ENCODE results near the gene KHDC4. TPM values are rescaled to one million over a fixed set of nuclear protein-coding genes. Genes with fewer than 3 reads are reported as not detected.
"Not testable (repeated sequence)": the region's sequence is repeated elsewhere in the genome, so short reads cannot be mapped to it uniquely, and the experiment has no call there.

KHDC4 gene
- total and polyA plus RNA-seq, 12 donors: 14.3 to 33.8 (median 22.0) TPM

DNA sequence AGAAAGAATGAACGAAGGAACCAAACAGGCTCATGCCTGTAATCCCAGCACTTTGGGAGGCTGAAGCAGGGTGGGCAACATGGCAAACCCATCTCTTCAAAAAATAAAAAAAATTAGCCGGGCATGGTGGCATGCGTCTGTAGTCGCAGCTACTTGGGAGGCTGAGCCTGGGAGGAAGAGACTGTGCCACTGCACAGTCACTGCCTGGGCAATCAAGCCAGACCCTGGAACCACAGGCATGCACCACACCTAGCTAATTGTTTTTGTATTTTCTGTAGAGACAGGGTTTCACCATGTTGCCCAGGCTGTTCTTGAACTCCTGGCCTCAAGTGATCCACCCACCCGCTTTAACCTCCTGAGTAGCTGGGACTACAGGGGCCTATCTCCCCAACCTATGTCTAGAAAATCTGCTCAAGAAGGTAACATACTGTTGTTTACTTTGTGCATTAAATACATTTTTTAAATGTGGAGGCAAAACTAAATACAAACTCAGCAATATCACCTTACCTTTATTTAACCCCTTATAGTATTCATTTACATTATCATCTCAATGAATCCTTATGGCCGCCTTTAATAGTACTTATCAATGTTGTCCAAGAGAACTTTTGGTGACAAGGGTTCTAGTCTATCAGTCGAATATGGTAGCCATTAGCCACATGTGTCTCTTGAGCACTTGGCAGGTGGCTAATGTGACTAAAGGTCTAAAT lies 2.7 kb downstream of the KHDC4 start:
- 64 to 68% methylated on average over 7 of the region's 7 CpGs for WGBS, 2 donors
- peak overlapping the region in 6 of 10 donors; percentile 4 to 28 (median 22) for H3K4me3 ChIP-seq
- H3K9me3 ChIP-seq: no peaks in the 10 kb centered on the region
- TF ChIP-seq, protein P1, sequence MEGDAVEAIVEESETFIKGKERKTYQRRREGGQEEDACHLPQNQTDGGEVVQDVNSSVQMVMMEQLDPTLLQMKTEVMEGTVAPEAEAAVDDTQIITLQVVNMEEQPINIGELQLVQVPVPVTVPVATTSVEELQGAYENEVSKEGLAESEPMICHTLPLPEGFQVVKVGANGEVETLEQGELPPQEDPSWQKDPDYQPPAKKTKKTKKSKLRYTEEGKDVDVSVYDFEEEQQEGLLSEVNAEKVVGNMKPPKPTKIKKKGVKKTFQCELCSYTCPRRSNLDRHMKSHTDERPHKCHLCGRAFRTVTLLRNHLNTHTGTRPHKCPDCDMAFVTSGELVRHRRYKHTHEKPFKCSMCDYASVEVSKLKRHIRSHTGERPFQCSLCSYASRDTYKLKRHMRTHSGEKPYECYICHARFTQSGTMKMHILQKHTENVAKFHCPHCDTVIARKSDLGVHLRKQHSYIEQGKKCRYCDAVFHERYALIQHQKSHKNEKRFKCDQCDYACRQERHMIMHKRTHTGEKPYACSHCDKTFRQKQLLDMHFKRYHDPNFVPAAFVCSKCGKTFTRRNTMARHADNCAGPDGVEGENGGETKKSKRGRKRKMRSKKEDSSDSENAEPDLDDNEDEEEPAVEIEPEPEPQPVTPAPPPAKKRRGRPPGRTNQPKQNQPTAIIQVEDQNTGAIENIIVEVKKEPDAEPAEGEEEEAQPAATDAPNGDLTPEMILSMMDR (IDR thresholded peaks at IDR 0.05): no peak
- no peak for ATAC-seq
- H3K27ac ChIP-seq: peak overlapping the region in 1 of 10 donors; percentile 27
- H3K4me1 ChIP-seq: peaks cover 23 to 49% (median 45%) of the 10 kb centered on the region in 9 donors
- intact Hi-C loops (cut with DNase I): loop anchor here in 1 of 10 donors (10.0 kb wide), 1 partner anchor 123 kb away; the partner anchor contains the start of genes LAMTOR2 and UBQLN4
- H3K36me3 ChIP-seq: peaks cover 5 to 73% (median 47%) of the 10 kb centered on the region in 9 donors
- DNase-seq: no peak
- H3K27me3 ChIP-seq: no peaks in the 10 kb centered on the region

DNA sequence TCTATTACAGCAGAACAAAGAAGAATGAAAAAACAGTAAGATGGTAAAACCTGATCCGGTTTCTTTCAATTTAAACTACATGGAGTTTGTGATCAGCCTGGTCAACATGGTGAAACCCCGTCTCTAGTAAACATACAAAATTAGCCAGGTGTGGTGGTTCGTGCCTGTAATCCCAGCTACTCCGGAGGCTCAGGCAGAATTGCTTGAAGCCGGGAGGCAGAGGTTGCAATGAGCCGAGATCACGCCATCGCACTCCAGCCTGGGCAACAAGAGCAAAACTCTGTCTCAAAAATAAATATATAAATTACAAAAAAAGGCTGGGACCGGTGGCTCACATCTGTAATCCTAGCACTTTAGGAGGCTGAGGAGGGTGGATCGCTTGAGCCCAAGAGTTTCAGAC lies 3.5 kb downstream of the KHDC4 start:
- intact Hi-C loops (cut with DNase I): loop anchor here in 1 of 10 donors (10.0 kb wide), 1 partner anchor 124 kb away; the partner anchor contains the start of genes LAMTOR2 and UBQLN4
- 63 to 70% methylated on average over 10 of the region's 10 CpGs for WGBS, 2 donors
- Histone ChIP-seq H3K4me1 (peaks cover 23 to 49% (median 45%) of the 10 kb centered on the region in 9 donors), H3K4me3 (peak overlapping the region in 3 of 10 donors; percentile 20 to 28 (median 26)), H3K36me3 (peaks cover 7 to 80% (median 54%) of the 10 kb centered on the region in 9 donors)
- not testable (repeated sequence) for H3K27me3 ChIP-seq, DNase-seq, ATAC-seq, H3K9me3 ChIP-seq, H3K27ac ChIP-seq

DNA sequence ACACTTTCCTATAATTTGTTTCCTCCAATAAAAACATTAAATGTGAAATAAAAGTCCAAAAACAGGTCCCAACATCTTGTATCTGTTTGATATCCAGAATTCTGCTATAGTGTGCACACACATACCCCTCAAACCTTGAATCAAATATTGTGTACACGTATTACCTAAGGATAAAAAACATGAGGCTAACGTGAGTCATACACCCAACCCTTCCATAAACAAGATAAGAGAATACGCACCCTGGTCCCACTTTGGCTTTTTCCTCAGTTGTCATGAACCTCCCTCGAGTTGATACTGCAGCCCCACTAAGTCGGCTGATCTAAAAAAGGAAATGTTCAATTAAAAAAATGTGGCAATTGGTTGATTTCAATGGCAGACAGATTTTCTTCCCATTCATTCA lies 5.2 kb downstream of the KHDC4 start:
- no peaks in the 10 kb centered on the region for H3K9me3 ChIP-seq
- H3K36me3 ChIP-seq: peaks cover 12 to 97% (median 71%) of the 10 kb centered on the region in 9 donors
- TF ChIP-seq, protein P1 (IDR thresholded peaks at IDR 0.05): no peak

DNA sequence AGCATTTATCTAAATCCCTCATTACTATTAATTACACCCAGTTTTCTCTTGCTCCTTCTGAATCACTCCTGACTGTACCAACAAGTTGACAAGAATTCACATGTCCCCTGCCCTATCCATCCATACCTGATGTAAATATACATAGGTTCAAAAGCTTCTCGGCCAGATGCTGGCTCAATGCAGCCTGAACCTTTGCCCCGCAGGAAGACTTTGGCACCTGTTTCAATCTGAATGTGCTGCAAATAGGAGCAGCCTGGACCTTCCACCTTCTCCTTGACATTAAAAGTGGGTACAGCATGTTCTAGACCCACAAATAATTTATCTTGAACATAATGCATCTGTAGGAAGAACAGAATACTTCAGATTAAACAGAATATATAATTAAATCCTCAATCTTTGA lies 8.7 kb downstream of the KHDC4 start:
- 95 to 97% methylated on average over 2 of the region's 2 CpGs for WGBS, 2 donors
- H3K4me3 ChIP-seq: no peak overlapping the region
- peaks cover 8 to 100% (median 96%) of the 10 kb centered on the region in 9 donors for H3K36me3 ChIP-seq
- intact Hi-C loops (cut with DNase I): no loop called here
- ATAC-seq (no peak), DNase-seq (no peak)
- H3K27me3 ChIP-seq: no peaks in the 10 kb centered on the region
- H3K4me1 ChIP-seq: peaks cover under 1 to 12% (median 7%) of the 10 kb centered on the region in 9 donors
- no peak overlapping the region for H3K27ac ChIP-seq
- TF ChIP-seq, protein P1 (IDR thresholded peaks at IDR 0.05): no peak
- no peaks in the 10 kb centered on the region for H3K9me3 ChIP-seq

More for the DNA sequence above, 5.2 kb downstream of the KHDC4 start:
- Histone ChIP-seq H3K27ac (no peak overlapping the region), H3K4me1 (peaks cover 23 to 43% (median 39%) of the 10 kb centered on the region in 9 donors), H3K27me3 (no peaks in the 10 kb centered on the region), H3K4me3 (no peak overlapping the region)
- 57 to 63% methylated on average over 5 of the region's 5 CpGs for WGBS, 2 donors
- DNase-seq (no peak), ATAC-seq (no peak)
- intact Hi-C loops (cut with DNase I): no loop called here

DNA sequence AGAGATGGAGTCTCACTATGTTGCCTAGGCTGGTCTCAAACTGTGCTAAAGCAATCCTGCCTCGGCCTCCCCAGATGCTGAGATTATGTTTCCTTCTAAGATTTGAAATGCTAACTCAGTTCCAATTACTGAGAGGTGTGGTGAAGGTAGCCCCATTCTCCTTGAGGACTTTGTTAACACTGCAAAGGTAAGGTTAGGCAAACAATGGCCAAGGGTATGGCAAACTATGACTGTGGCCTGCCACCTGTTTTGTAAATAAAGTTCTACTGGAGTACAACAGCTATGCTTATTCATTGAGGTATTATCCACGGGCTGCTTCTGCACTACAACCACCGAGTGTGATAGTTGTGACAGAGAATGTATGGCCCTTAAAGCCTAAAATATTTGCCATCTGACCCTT lies 13.5 kb downstream of the KHDC4 start:
- Histone ChIP-seq H3K27ac (no peak overlapping the region), H3K4me3 (no peak overlapping the region), H3K4me1 (no peaks in the 10 kb centered on the region), H3K27me3 (no peaks in the 10 kb centered on the region), H3K9me3 (no peaks in the 10 kb centered on the region), H3K36me3 (peaks cover 5 to 100% (median 100%) of the 10 kb centered on the region in 9 donors)
- DNase-seq: no peak
- intact Hi-C loops (cut with DNase I): no loop called here
- ATAC-seq: no peak
- WGBS, 2 donors: 92 to 97% methylated on average over 3 of the region's 3 CpGs
- TF ChIP-seq, protein P1 (IDR thresholded peaks at IDR 0.05): no peak
